ENCODE data around the gene C19orf12.
A peak's percentile ranks its signal among the peaks of the same experiment; 100 is the strongest.
"Not testable (repeated sequence)": the region's sequence is repeated elsewhere in the genome, so short reads cannot be mapped to it uniquely, and the experiment has no call there.

The C19orf12 gene

GRCh38 chr19:29675120-29675649, 39.9 kb downstream of the C19orf12 start:
- no peak for DNase-seq (ENCODE audit: low spot score)

GRCh38 chr19:29674374-29675119, 40.5 kb downstream of the C19orf12 start:
- DNase-seq (ENCODE audit: low spot score), result no peak

- DNase-seq (ENCODE audit: low spot score), result no peak
Observed at GRCh38 chr19:29673451-29674371, 41.4 kb downstream of the C19orf12 start.

DNA sequence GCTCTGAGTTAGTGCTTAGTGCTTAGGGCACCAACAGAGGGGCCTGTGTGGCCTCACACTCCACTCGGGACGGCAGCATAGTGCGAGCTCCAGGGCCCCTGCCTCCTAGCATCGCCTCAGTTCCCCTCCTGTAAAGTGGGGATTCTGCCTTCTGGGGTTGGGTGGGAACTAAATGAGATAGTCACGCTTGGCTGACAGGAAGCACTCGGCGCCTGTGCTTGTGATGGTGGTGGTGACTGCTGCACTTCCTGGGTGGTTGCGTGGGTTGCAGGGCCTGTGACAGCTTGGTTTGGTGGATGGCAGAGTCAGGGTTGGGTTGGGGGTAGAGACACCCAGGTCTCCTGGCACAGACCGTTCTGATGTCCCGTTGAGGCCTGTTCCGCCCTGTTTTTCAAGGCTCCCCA, 42.1 kb downstream of the C19orf12 start:
- DNase-seq (ENCODE audit: low spot score), result no peak

DNA sequence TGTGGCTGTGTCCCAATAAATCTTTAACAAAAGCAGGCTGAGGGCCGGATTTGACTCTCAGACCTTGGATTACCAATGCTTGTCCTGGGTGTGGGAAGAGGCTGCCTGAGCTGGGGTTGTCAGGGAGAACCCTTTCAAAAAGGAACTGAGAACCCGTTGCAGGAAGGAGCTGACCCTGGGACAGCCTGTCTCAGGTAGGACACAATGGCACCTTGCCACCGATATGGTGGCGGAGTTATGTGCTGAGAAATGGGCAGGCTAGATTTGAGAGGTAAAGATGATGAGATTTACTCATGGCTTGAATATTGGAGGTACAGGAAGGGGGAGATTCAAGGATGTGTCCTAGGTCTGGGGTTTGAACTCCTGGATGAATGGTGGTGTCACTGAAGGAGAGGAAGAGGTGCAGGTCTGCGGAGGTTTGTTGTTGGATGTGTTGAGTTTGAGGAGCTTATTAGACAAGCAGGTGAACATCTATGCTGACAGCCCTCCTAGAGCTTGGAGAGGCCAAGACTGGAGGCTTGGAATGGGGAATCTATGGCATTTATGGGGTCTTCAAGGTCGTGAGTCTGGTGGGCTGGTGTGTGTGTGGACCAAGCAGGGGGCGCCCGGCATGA, 42.6 kb downstream of the C19orf12 start:
- DNase-seq (ENCODE audit: low spot score), result no peak

DNA sequence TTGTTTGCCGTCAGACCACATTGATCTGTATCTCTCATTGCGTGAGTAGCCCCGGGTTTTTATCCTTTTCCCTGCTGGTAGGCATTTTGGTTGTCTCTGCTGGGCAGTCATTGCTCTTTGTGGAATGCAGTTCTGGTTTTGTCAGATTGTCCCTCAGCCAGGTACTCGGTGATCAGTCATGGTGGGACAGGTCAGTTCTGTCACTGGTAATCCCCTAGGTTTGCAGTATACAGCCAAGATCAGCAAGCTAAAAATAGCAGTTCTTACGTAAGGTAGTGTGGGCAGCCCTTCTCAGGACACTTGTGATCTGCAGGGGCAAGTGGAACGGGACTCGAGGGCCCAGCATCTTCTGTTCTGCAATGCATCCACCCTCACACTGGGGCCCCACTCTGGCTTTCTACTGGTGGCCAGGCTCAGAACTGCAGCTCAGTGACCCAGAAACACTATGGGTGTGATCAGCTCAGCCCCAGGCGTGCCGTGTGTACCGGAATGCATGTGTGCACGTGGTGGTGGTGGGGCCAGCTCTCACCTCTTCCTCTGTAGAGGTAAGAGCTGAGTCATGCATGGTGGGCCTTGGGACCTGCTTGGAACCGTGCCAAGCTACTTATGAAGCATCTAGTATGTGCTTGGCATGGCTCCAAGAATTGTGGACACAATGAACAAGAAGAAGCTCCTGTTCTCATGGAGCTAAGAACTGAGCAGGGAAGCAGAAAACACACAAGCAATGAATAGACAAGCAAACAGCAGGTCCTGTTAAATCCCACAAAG, 43.5 kb downstream of the C19orf12 start:
- peak; percentile 94 for DNase-seq (ENCODE audit: low spot score)

GRCh38 chr19:29671026-29671392, 44.1 kb downstream of the C19orf12 start:
- DNase-seq (ENCODE audit: low spot score), result not testable (repeated sequence)

- DNase-seq (ENCODE audit: low spot score), result no peak
Observed at GRCh38 chr19:29670255-29670654, 44.8 kb downstream of the C19orf12 start.

DNA sequence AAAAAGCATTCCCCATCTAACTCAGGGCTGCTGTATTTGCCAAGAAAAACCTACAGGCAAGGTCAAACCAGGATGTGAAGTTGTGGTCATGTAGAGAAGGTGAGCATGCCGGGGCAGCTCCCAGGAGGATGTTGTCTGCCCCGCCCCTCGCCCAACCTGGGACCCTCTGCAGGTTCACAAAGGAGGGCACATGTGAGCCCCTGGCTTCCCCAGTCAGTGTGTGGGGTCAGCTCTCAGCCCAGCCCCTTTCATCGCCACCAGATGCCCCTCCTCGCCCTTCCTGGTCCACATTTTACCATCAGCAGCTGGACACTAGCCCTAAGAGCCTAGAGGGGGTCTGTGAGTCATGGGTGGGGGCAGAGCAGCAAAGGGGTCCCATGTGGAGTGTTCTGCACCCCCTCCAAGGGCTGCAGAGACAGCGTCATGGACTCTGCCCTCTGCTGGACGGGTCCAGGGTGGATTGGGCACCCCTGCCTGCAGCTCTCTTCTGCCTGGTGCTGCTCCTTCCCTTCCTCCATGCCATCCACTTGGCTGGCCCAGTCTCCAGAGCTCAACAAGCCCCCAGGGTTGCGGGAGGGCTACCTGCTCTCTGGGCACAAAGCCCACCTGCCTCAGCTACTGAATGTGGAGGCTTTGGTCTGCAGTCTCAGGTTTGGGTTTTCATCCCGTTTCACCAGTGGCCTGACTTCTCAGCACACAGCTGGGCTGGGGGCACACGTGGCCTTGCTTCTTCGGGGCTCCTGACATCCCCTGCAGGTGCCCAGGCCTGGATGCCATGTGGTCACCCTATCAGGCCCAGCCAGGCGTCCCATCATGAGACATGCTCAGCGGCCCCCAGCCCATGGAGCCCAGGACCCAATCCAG, 46.1 kb downstream of the C19orf12 start:
- DNase-seq (ENCODE audit: low spot score), result no peak

GRCh38 chr19:29667901-29668341, 47.1 kb downstream of the C19orf12 start:
- no peak for DNase-seq (ENCODE audit: low spot score)

DNA sequence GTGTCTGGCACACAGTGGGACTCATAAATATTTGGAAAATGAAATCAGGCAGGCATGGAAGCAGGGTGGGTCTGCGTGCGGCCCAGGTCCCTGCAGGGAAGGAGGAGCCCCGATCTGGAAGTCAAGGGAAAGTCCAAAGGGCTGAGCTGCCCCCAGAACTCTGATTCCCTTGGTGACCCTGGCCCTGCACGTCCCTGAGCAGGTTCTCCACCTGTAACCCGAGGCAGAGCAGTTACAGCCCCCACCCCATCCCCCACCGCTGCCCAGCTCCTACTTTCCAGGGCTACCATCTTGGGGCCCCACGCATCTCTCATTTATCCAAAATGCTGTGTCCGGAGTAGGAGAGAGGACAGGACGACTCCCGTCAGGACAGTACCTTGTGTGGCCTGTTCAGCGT, 47.7 kb downstream of the C19orf12 start:
- no peak for DNase-seq (ENCODE audit: low spot score)

DNA sequence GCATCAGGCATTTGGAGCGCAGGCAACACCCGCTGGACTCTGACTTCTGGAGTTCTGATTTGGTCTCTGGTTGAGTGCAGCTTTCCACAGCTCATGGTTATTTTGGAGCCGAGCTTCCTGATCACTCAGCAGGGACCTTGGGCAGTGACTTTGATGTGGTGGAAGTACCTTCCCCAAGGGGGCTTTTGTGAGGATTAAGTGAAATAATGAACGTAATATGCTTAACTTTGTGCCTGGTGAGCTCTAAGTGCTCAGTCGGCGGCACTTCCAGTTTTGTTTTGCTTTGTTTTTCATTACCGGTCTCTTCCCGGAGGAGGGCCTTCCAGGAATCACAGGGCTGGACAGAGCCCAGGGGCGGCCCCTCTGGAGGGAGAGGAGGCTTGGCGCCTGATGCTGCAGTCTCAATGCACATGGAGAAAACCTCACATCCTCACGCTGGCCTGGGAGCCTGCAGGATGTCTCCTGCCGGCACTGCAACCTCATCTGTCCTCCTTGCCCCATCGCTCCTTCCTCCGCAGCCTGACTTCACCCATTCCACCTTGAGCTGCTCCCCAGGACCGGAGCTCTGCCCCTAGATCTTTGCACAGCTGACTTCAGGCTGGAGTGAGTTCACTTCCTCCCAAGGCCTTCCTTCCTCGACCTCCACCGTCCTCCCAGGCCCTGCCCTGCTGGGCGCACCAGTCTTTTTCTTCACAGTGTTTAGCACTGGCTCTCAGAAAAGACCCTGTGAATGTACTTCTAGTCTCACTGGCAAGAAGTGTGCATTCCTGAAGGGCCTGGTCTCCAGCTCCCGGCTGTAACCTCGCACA, 48.3 kb downstream of the C19orf12 start:
- DNase-seq (ENCODE audit: low spot score), result peak; percentile 58

DNA sequence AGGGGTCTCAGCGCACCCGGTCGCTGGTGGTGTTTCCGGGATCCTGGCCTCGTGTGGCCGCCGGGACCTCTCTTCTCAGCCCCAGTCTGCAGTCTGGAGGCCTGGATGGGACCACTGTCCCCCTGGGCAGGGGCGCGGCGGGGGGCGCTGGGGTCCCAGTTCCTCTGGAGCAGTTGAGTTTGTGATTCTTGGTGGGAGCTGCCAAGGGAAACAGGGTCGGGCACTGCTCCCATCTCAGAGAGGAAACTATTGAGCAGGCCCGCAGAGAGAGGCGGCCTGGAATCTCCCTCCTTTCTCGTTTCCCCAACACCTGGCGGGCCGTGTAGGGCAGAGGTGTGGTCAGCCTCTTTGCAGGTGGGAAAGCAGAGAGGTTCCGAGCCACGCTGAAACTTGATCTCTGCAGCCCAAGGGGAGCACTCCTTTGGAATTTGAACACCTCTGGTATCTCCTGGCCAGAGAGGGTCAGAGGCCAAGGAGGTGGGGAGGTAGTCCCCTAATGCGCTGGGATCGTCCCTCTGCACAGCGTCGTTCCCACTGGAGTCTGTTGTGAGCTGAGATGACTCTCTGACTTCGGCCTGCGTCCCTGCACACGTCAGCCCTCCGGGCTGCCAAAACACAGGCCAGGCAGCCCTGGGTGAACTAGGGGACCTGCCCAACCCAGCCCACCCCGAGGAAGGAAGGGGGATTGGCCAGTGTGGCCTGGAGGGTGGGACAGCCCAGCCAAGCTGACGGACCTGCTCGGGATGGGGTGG, 49.1 kb downstream of the C19orf12 start:
- peak; percentile 43 for DNase-seq (ENCODE audit: low spot score)

DNA sequence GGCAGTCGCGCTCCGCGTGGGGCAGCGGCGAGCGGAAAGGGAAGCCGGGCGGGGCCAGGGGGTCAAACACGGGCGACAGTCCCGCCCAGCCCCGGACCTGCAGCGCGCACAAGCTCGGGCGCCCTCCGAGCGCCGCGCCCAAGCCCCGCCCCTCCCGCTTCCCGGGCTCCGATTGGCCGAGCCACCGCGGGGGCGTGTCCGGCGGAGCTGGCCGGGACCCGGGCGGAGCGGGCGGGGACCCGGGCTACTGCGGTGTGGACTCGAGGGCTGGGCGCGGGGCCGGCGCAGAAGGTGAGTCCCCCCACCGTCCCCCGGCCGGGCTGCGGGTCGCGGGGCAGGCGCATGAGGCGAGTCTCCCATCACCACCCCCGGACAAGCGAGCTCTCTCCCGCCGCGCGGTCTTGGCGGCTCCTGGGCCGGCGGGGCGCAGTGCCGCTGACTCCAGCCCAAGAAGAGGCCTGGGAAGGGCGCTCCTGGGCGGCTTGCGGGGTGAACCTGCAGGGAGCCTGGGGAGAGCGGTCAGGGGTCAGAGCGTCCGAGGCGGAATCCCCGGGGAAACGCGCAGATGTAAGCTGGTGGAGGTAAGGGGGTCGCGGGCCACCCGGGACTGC, 49.7 kb downstream of the C19orf12 start, which contains the start of gene PLEKHF1:
TSS of gene PLEKHF1 (plus strand) at position 247 of the 611 bp plus-strand sequence. CDS start 8,379 bp downstream, outside the sequence.
- DNase-seq (ENCODE audit: low spot score), result peak; percentile 82

- DNase-seq (ENCODE audit: low spot score), result no peak
Observed at GRCh38 chr19:29664753-29665214, 50.3 kb downstream of the C19orf12 start.

- peak; percentile 45 for DNase-seq (ENCODE audit: low spot score)
Observed at GRCh38 chr19:29663861-29664752, 51.0 kb downstream of the C19orf12 start.

All from kidney tubule cell (primary cell).